ENCODE measurements around the gene OR7G2.
"Not testable (repeated sequence)": the region's sequence is repeated elsewhere in the genome, so short reads cannot be mapped to it uniquely, and the experiment has no call there.

OR7G2 gene

DNA sequence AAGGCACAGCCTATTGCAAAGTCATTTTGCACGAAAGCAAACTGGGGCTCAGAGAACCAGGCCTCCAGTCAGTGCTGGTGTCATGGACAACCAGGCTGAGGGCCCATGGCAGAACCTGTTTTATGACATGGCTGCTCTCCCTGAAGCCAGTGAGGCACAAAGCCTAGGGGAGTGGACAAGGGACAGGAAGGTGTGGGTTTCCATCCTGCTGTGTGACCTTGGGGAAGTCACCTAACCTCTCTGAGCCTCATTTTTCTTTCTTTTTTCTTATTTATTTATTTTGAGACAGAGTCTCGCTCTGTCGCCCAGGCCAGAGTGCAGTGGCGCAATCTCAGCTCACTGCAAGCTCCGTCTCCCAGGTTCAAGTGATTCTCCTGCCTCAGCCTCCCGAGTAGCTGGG is 35.6 kb downstream of the OR7G2 start:
- DNase-seq: not testable (repeated sequence)

DNA sequence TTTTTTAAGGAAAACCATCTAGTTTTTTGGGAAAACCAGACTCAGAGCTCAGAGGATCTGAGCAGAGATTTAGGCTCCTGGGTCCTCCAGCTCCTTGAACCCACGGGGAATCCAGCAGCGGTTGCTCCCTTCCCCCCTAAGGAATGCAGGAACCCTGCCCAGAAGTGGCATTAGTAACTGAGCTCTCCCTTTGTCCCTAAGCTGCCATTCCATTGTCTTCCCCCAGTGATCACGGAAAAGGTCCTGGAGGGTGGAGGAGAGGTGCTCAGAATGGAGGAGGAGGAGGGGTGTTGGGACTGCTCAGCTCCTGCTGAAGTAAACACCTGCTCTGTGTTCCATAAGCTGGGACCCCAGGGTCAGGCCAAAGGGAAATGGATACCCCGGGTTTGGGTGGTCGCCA is 37.2 kb downstream of the OR7G2 start:
- DNase-seq: no peak

DNA sequence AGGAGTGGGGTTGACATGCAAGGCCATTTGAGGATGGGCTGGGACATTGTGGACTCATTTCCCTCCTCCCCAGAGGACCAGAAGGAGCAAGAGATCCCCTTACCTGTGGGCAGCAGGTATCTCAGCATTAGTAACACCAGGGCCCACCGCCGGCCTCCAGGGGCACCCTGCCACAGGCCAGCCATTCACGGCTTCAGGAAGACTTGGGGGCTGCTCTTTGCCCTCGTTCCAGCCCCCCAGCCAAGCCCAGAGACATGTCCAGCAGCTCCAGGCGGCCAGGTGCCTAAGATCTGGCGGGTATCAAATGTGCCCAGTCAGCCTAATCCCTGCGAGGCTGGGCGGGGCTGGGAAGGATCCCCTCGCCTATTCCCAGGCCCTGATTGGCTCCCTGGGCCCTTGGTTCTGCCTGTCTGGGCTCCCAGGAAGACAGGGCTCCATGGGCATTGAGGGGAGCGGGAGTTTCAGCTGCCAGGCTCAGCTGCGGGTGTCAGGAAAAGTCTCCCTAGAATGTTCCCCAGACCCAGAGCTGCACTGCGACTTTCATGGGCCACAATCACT is 41.7 kb downstream of the OR7G2 start:
- DNase-seq: no peak

DNA sequence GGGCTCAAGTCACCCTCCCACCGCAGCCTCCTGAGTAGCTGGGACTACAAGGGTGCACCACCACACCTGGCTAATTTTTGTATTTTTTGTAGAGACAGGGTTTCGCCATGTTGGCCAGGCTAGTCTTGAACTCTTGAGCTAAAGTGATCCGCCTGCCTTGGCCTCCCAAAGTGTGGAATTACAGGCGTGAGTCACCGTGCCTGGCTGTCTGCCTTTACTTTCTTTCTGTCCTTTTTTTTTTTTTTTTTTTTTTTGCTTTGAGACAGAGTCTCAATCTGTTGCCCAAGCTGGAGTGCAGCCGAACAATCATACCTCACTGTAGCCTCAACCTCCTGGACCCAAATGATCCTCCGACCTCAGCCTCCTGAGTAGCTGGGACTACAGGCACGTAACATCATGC is 45.4 kb downstream of the OR7G2 start:
- DNase-seq: no peak

DNA sequence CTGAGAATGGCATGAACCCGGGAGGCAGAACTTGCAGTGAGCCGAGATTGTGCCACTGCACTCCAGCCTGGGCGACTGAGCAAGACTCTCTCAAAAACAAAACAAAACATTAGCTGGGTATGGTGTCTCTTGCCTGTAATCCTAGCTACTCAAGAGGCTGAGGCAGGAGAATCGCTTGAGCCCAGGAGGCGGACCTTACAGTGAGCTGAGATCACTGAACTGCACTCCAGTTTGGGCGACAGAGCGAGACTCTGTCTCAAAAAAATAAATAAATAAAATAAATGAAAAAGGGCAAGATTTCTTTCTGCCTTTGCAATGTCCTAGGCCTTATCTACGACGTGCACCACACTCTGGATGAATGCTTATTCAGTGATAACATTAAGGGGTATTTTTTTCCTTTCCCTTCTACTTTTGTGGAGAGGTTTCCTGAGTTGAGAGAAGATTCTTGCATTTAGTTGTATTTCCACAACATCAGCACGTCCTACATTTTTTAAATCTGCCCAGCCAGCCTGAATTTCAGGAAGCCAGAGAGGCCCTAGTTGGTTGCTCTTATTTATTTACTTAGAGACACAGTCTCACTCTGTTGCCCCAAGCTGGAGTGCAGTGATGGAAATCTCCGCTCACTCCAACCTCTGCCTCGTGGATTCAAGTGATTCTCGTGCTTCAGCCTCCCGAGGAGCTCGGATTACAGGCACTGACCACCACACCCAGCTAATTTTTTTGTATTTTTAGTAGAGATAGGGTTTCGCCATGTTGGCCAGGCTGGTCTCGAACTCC is 46.5 kb downstream of the OR7G2 start:
- no peak for DNase-seq

DNA sequence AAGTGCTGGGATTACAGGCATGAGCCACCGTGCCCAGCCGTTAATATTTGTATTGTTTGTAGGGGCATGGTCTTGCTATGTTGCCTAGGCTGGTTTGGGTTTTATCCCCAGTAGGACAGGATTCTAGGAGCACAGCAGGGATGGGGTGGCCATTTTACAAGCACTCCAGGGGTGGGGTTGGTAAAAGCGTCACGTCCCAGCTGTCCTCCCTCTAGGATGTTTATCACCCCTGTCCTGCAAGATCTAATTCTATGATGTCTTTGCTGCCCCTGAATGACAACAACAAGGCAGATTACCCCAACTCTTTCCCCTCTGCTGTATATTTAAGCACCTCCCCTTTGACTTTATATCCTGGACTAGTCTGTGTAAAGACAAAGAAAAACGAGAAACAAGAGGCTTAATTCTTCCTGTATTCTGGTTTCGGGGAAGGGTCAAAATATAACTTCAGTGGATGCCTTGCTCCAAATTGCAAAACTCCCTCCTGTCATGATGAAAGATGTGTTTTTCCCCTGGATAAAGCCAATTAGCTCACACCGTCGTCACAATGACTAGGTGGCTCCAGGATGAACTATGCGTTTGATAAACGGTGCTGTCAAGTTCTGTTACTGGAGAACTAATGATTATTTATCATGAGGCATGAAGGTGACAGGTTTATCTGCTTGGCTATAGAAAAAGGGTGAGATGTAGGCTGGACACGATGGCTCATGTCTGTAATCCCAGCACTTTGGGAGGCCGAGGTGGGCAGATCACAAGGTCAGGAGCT is 48.2 kb downstream of the OR7G2 start:
- DNase-seq: peak; percentile 29 to 61 (median 37)

DNA sequence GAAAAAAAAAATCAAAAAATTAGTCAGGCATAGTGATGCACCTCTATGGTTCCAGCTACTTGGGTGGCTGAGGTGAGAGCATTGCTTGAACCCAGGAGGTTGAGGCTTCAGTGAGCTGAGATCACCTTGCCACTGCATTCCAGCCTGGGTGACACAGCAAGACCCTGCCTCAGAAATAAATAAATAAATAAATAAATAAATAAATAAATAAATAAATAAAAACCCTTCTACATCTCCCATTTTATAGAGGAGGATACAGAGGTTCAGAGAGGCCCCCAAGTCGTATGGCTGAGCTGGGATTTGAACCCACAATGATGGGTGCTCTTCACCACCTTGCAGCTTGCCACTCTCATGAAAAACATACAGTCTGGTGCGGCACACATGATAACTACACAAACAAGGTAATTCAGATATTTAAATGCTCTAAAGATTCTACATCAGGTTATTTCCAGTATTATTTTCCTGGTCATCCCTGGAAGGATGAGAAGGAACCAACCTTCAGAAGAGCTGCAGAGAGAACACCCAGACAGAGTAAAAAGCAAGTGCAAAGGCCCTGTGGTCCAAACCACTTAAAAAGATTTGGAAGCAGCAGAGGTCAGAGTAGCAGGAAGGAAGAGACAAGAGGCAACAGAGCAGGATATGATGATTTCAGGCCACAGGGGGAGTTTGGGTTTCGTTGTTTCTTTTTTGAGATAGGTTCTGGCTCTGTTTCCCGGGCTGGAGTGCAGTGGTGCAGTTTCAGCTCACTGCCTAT is 49.6 kb downstream of the OR7G2 start:
- DNase-seq: no peak

DNA sequence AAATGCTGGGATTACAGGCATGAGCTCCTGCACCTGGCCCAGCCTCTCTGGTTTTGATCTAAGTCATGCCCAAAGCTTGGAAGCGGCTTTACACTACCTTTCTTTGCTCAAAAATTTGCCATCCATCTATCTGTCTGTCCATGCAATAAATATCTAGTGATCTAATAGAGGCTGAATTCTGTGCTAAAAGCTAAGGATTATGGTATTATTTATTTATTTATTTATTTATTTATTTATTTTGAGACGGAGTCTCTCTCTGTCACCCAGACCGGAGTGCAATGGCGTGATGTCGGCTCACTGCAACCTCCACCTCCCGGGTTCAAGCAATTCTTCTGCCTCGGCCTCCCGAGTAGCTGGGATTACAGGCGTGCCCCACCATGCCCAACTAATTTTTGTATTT is 51.1 kb downstream of the OR7G2 start:
- DNase-seq: not testable (repeated sequence)

DNA sequence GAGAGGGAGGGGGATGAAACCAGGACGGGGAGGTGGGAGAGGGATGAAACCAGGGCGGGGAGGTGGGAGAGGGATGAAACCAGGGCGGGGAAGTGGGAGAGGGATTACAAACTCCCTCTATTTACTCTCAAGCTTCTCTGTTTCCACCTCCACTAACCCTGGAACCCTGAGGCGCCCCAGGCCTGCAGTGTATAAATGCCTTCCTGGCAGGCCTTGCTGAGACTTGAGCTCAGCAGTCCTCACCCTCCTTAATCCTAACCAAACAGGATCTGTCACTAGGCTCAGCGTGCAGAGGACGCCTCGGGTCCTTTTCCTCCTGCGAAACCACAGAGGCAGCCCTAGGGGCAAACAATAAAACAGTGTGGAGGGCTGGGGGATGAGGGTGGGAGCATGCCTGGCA is 52.5 kb downstream of the OR7G2 start:
- DNase-seq: no peak

DNA sequence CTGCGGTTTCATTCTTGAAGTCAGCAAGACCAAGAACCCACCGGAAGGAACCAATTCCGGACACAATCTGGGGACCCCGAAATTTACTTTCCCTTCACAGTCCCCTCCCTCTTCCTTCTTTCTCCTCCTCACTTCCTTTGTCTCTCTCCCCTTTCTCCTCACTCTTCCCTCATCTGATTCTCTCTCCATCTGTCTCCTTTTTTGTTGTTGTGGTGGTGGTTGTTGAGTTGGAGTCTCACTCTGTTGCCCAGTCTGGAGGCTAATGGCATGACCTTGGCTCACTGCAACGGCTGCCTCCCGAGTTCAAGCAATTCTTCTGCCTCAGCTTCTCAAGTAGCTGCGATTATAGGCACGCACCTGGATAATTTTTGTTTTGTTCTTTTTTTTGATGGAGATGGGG is 53.1 kb downstream of the OR7G2 start:
- DNase-seq: no peak

DNA sequence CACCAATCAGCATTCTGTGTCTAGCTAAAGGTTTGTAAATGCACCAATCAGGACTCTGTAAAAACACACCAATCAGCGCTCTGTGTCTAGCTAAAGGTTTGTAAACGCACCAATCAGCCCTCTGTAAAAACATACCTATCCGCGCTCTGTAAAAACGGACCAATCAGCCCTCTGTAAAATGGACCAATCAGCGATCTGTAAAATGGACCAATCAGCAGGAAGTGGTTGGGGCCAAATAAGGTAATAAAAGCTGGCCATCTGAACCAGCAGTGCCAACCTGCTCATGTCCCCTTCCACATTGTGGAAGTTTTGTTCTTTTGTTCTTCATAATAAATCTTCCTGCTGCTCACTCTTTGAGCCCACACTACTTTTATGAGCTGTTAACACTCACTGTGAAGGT is 53.6 kb downstream of the OR7G2 start:
- DNase-seq: not testable (repeated sequence)

DNA sequence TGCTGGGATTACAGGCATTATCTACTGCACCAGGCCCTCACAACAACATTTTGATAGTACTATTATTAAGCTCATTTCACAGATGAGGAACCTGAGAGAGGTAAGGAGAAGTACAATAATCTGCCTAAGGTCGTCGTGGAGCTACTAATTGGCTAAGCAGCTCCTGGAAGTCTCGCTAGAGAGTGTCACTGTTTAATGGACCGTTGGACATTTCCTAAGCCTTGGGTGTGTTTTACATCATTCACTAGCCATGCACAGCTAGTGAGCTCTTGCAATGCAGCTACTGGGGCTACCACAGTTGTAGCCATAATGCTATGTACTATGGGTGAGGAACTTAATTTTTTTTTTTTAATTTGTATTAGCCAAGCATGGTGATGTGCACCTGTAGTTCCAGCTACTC is 54.4 kb downstream of the OR7G2 start:
- DNase-seq: no peak
